ENCODE measurements around the gene NOL9. TPM values are rescaled to one million over a fixed set of nuclear protein-coding genes. Genes with fewer than 3 reads are reported as not detected.

The NOL9 gene
- total RNA-seq, 6 experiments from 2014 or later = 26.4 to 36.4 (median 33.4) TPM

- no peaks in the 10 kb centered on the region for H3K9me3 Mint-ChIP-seq
- H3K4me1 Mint-ChIP-seq (ENCODE audit: low read depth) = peaks cover 26% of the 10 kb centered on the region
- no peak for DNase-seq
- no peak overlapping the region for H3K27ac Mint-ChIP-seq
- no peak overlapping the region for H3K4me3 Mint-ChIP-seq
- H3K27me3 Mint-ChIP-seq (ENCODE audit: insufficient read depth) = peaks cover 7% of the 10 kb centered on the region
- TF ChIP-seq CTCF (IDR thresholded peaks at IDR 0.05) = peak; percentile 64
- no peaks in the 10 kb centered on the region; the same call in 1 of the 2 replicates for H3K36me3 Mint-ChIP-seq (ENCODE audit: low read depth)
Measured at GRCh38 chr1:6584126-6585080, 30.1 kb upstream of the NOL9 start.

- no peak for DNase-seq
- no peak for TF ChIP-seq CTCF (IDR thresholded peaks at IDR 0.05)
- Mint-ChIP-seq H3K36me3 (ENCODE audit: low read depth) (no peaks in the 10 kb centered on the region; the same call in 1 of the 2 replicates), H3K9me3 (no peaks in the 10 kb centered on the region), H3K4me3 (no peak overlapping the region; the same call in 1 of the 2 replicates), H3K27ac (no peak overlapping the region), H3K27me3 (ENCODE audit: insufficient read depth) (peaks cover 3% of the 10 kb centered on the region), H3K4me1 (ENCODE audit: low read depth) (peaks cover 28% of the 10 kb centered on the region)
Measured at GRCh38 chr1:6582370-6582769, 28.1 kb upstream of the NOL9 start.

GRCh38 chr1:6581561-6582305 lies 27.4 kb upstream of the NOL9 start:
- no peaks in the 10 kb centered on the region; the same call in 1 of the 2 replicates for H3K36me3 Mint-ChIP-seq (ENCODE audit: low read depth)
- no peak for TF ChIP-seq CTCF (IDR thresholded peaks at IDR 0.05)
- H3K27me3 Mint-ChIP-seq (ENCODE audit: insufficient read depth) = peaks cover 3% of the 10 kb centered on the region
- no peaks in the 10 kb centered on the region for H3K9me3 Mint-ChIP-seq
- peak overlapping the region; percentile 49; the same call in 1 of the 2 replicates for H3K27ac Mint-ChIP-seq
- H3K4me1 Mint-ChIP-seq (ENCODE audit: low read depth) = peaks cover 28% of the 10 kb centered on the region
- DNase-seq = no peak
- peak overlapping the region; percentile 97; the same call in 1 of the 2 replicates for H3K4me3 Mint-ChIP-seq

GRCh38 chr1:6580593-6581409 lies 26.5 kb upstream of the NOL9 start:
- TF ChIP-seq CTCF (IDR thresholded peaks at IDR 0.05) = peak; percentile 40; the same call in 1 of the 2 replicates
- no peaks in the 10 kb centered on the region; the same call in 1 of the 2 replicates for H3K36me3 Mint-ChIP-seq (ENCODE audit: low read depth)
- peak overlapping the region; percentile 97 for H3K4me3 Mint-ChIP-seq
- no peaks in the 10 kb centered on the region for H3K9me3 Mint-ChIP-seq
- DNase-seq = no peak
- H3K27me3 Mint-ChIP-seq (ENCODE audit: insufficient read depth) = peaks cover 3% of the 10 kb centered on the region
- H3K4me1 Mint-ChIP-seq (ENCODE audit: low read depth) = peaks cover 28% of the 10 kb centered on the region
- H3K27ac Mint-ChIP-seq = peak overlapping the region; percentile 93

GRCh38 chr1:6580119-6580592 lies 25.8 kb upstream of the NOL9 start:
- peak overlapping the region; percentile 93 for H3K27ac Mint-ChIP-seq

More at GRCh38 chr1:6580119-6580592, 25.8 kb upstream of the NOL9 start:
- peak overlapping the region; percentile 97 for H3K4me3 Mint-ChIP-seq
- H3K4me1 Mint-ChIP-seq (ENCODE audit: low read depth) = peaks cover 28% of the 10 kb centered on the region
- no peaks in the 10 kb centered on the region; the same call in 1 of the 2 replicates for H3K36me3 Mint-ChIP-seq (ENCODE audit: low read depth)
- H3K9me3 Mint-ChIP-seq = no peaks in the 10 kb centered on the region
- TF ChIP-seq CTCF (IDR thresholded peaks at IDR 0.05) = no peak
- no peak for DNase-seq
- peaks cover 3% of the 10 kb centered on the region for H3K27me3 Mint-ChIP-seq (ENCODE audit: insufficient read depth)

Data from HFFc6 (cell line).